SU-DHL-6 (cell line): Measurements from ENCODE around the gene KLKB1.
"Not testable (repeated sequence)": the region's sequence is repeated elsewhere in the genome, so short reads cannot be mapped to it uniquely, and the experiment has no call there.

ENCODE experiments used
- H2AFZ ChIP-seq: fragments of 200-600 bp; sonication (generic); 2 replicates; pipeline ENCODE4 v1.6.1; 2014; ENCODE audit warnings: low read depth, mild to moderate bottlenecking, moderate library complexity, mixed read lengths, antibody characterized with exemption, low read length; ENCODE audit not compliant: severe bottlenecking
- H3F3A ChIP-seq: fragments of 200-600 bp; shearing (Covaris generic); 2 replicates; pipeline ENCODE4 v1.6.0; 2016; ENCODE audit warnings: antibody characterized with exemption, mild to moderate bottlenecking; ENCODE audit not compliant: insufficient read depth
- H3K27ac ChIP-seq: fragments of 200-600 bp; sonication (generic); 2 replicates; pipeline ENCODE4 v1.5.1; 2016; ENCODE audit warnings: low read depth, mild to moderate bottlenecking, low read length, moderate library complexity, mixed read lengths
- H3K27me3 ChIP-seq: fragments of 200-600 bp; sonication (generic), shearing (Covaris generic); 2 replicates; pipeline ENCODE4 v1.6.0; 2014; ENCODE audit warnings: mild to moderate bottlenecking, low read length
- H3K36me3 ChIP-seq: fragments of 200-600 bp; sonication (generic); 2 replicates; pipeline ENCODE4 v1.6.1; 2014; ENCODE audit warnings: mild to moderate bottlenecking, low read length, mixed read lengths
- H3K4me2 ChIP-seq: fragments of 300-600, 200-600 bp; shearing (Covaris generic), sonication (generic); 2 replicates; pipeline ENCODE4 v1.6.0; 2014; ENCODE audit warnings: low read length, low read depth, mild to moderate bottlenecking; ENCODE audit not compliant: poor library complexity, severe bottlenecking
- H3K4me3 ChIP-seq: fragments of 200-600 bp; sonication (generic); 2 replicates; pipeline ENCODE4 v1.5.1; 2014; ENCODE audit warnings: antibody characterized with exemption, low read length, mild to moderate bottlenecking, mixed read lengths; ENCODE audit not compliant: insufficient read depth, poor library complexity, severe bottlenecking
- H3K79me2 ChIP-seq: fragments of 200-600 bp; sonication (generic); 2 replicates; pipeline ENCODE4 v1.6.1; 2014; ENCODE audit warnings: mild to moderate bottlenecking, low read length, moderate library complexity; ENCODE audit not compliant: insufficient read depth
- H3K9ac ChIP-seq: fragments of 200-600 bp; sonication (generic); 2 replicates; pipeline ENCODE4 v1.7.0; 2014; ENCODE audit warnings: mild to moderate bottlenecking, low read length
- H3K9me2 ChIP-seq: fragments of 200-600 bp; sonication (generic); replicated peaks from 2 replicates; pipeline ENCODE4 v1.6.1; 2014; ENCODE audit warnings: low read length; ENCODE audit not compliant: insufficient read depth
- H3K9me3 ChIP-seq: fragments of 200-600 bp; sonication (generic); 2 replicates; pipeline ENCODE4 v1.6.1; 2014; ENCODE audit warnings: low read length, mixed read lengths; ENCODE audit not compliant: insufficient read depth
- H4K20me1 ChIP-seq: fragments of 200-600 bp; sonication (generic); 2 replicates; pipeline ENCODE4 v1.6.1; 2014; ENCODE audit warnings: low read depth, mild to moderate bottlenecking, antibody characterized with exemption, low read length, moderate library complexity, mixed read lengths
- CTCF ChIP-seq: fragments of 200-600 bp; sonication (generic); IDR thresholded peaks from one replicate; pipeline ENCODE4 v1.5.1; 2017; ENCODE audit warnings: antibody characterized with exemption, mild to moderate bottlenecking, low read length, moderate library complexity; ENCODE audit not compliant: insufficient read depth, poor library complexity, severe bottlenecking
- EZH2phosphoT487 ChIP-seq: fragments of 200-600 bp; sonication (generic), shearing (Covaris generic); conservative IDR thresholded peaks from 2 replicates; pipeline ENCODE4 v1.6.1; 2018; ENCODE audit warnings: mild to moderate bottlenecking, antibody characterized with exemption, low read length, moderate library complexity, mixed read lengths

The KLKB1 gene

GRCh38 chr4:186266729-186267456, 39.6 kb downstream of the KLKB1 start:
- no peak overlapping the region for H3K27ac ChIP-seq

GRCh38 chr4:186271081-186271678, 43.9 kb downstream of the KLKB1 start:
- H3K27me3 ChIP-seq, result no peaks in the 10 kb centered on the region
- no peaks in the 10 kb centered on the region for H3K9me3 ChIP-seq
- no peaks in the 10 kb centered on the region for H3K9me2 ChIP-seq
- no peak overlapping the region for H3K27ac ChIP-seq
- TF ChIP-seq EZH2phosphoT487 (no peak), CTCF (no peak)
- no peak overlapping the region for H2AFZ ChIP-seq
- H3K9ac ChIP-seq, result no peak overlapping the region
- H3K4me2 ChIP-seq, result no peak overlapping the region
- no peaks in the 10 kb centered on the region for H3K79me2 ChIP-seq
- no peaks in the 10 kb centered on the region for H3K36me3 ChIP-seq
- H3K4me3 ChIP-seq, result no peak overlapping the region
- H4K20me1 ChIP-seq, result no peaks in the 10 kb centered on the region
- no peaks in the 10 kb centered on the region for H3F3A ChIP-seq

More at GRCh38 chr4:186266729-186267456, 39.6 kb downstream of the KLKB1 start:
- no peak overlapping the region for H2AFZ ChIP-seq
- no peak for TF ChIP-seq CTCF
- TF ChIP-seq EZH2phosphoT487, result no peak
- no peak overlapping the region for H3K4me2 ChIP-seq
- no peak overlapping the region for H3K4me3 ChIP-seq
- H3K9me3 ChIP-seq, result no peaks in the 10 kb centered on the region
- no peaks in the 10 kb centered on the region for H4K20me1 ChIP-seq
- no peaks in the 10 kb centered on the region for H3K9me2 ChIP-seq
- H3F3A ChIP-seq, result no peaks in the 10 kb centered on the region
- no peaks in the 10 kb centered on the region for H3K27me3 ChIP-seq
- H3K9ac ChIP-seq, result no peak overlapping the region
- no peaks in the 10 kb centered on the region for H3K36me3 ChIP-seq
- no peaks in the 10 kb centered on the region for H3K79me2 ChIP-seq

DNA sequence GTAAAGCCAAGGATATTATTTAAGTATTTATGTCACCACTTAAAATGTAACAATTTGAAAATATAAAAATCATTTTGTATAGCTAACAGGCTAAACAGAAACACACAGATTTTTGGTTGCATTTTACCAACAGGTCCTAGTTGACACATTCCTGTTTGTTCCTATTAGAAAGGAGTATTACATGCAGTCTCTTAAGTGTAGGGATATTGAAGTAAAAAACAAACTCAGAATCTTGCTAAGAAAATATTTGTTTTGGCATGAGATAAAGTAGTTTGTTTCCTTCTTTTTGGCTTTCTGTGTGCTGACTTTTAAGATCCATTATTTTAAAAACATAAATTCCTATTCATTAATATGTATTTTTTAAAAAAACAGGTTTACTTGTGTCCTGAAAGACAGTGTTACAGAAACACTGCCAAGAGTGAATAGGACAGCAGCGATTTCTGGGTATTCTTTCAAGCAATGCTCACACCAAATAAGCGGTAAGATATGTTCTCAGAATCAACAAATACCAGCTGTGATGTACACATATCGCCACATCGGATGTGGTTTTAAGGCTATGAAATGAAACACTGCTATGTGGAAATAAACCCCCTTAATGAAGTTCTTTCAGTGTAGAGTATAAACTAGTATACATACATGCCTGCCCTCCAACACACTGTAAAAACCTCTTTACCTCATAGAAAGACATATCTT, 45.5 kb downstream of the KLKB1 start:
- Histone ChIP-seq H3K27me3 (no peaks in the 10 kb centered on the region), H3K4me3 (no peak overlapping the region), H3K9ac (no peak overlapping the region), H3K9me2 (no peaks in the 10 kb centered on the region), H4K20me1 (no peaks in the 10 kb centered on the region), H3F3A (no peaks in the 10 kb centered on the region), H2AFZ (no peak overlapping the region), H3K4me2 (no peak overlapping the region), H3K27ac (no peak overlapping the region), H3K36me3 (no peaks in the 10 kb centered on the region), H3K79me2 (no peaks in the 10 kb centered on the region), H3K9me3 (no peaks in the 10 kb centered on the region)
- TF ChIP-seq CTCF (no peak), EZH2phosphoT487 (no peak)

DNA sequence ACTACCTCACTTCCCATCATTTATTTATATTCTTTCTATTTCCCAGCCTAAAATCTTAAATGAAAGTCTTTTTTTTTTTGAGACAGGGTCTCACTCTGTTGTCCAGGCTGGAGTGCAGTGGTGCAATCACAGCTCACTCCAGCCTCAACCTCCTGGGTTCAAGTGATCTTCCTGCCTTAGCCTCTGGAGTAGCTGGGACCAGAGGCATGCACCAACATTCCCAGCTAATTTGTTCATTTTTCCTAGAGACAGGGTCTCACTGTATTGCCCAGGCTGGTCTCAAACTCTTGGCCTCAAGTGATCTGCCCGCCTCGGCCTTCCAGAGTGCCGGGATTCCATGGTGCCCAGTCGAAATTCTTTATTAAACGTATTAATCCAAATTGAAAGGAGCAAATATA, 46.1 kb downstream of the KLKB1 start:
- not testable (repeated sequence) for H3K4me3 ChIP-seq, H3K9ac ChIP-seq, H3K27me3 ChIP-seq, H3F3A ChIP-seq, H3K79me2 ChIP-seq, H3K4me2 ChIP-seq, H4K20me1 ChIP-seq, H3K9me2 ChIP-seq, H3K27ac ChIP-seq, H2AFZ ChIP-seq, H3K36me3 ChIP-seq, H3K9me3 ChIP-seq
